Sciatic nerve (tissue), 2 donors: ENCODE data around the gene CACNA1E. TPM values are rescaled to one million over a fixed set of nuclear protein-coding genes. Genes with fewer than 3 reads are reported as not detected.
A peak's percentile ranks its signal among the peaks of the same experiment; 100 is the strongest.

Source experiments
- ATAC-seq: fragments of 200-7000 bp; cut with Tn5 transposase; one replicate; pipeline ENCODE4 v1.9.1; 2020; ENCODE audit warnings: mild to moderate bottlenecking, moderate library complexity
- DNase-seq: peaks from one replicate; pipeline ENCODE4 v3.0.0-alpha.2; 2020; ENCODE audit warnings: low spot score
- intact Hi-C: fragments of 100-400 bp; cut with DNase I; formaldehyde crosslinking; loops from one replicate; pipeline ENCODE4 v1.14.2; 2022
- total RNA-seq: library from RNA; stranded (reverse); fragmentation: NEBNext Ultra II Directional; extraction: Animal tissue kit (Norgen Biotek cat#: 25700); gene quantifications from one replicate; pipeline ENCODE4 v1.2.1, GENCODE V29; 2021
- donor health status: DM: no; HTN: no; CAD: no.
- donor health status: DM: no; HTN: no; CAD: no.

CACNA1E gene
- total RNA-seq, 1 donor from 2014 or later, result 0.04 TPM

DNA sequence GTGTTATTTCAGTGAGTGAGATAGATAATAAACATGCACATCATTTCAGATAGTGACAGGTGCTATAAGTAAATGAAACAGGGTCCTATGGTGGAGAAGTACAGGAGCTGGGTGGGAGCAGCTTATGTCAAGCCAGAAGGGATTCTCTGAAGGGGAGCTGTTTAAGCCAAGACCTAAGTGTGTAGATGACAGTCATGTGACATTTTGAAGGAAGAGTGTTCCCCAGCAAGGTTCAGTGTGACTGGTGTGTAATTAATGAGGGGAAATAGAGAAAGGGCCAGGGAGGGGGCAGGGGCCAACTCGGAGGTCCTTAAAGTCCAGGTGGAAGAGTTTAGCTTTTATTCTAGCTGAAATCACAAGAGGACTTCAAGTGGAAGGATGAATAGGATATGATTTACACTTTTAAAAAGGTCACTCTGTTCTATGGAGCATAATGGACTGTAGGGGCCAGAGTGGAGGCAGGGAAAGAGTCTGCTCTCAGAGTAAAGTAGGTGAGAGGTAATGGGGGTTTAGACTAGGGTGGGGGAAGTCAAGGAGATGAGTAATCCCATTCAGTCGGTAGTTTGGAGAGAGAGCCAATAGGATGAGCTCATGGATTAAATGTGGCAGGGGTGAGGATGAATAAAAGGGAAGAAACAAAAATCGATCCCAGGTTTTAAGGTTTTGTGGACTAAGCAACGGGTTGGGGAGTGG lies 243.1 kb downstream of the CACNA1E start:
- intact Hi-C loops, result no loop called here
- no peak for ATAC-seq

DNA sequence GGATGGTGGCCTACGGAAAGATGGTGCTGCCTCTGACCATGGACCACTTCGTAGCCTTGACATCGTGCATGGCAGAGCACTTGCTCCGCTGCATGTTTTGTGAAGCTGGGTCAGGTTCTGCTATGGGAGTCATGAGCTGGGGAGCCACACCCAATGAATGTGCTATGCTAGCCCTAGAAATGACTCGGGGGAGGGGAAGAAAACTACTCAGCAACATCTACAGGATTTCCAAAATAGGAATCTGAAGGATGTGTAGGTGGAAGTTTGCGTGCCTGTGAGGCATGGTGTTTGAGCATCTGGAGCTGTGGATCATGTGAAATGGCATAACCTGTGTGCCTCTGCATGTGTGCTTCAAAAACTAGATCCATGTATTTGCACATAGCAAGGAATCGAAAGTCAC lies 247.3 kb downstream of the CACNA1E start:
- intact Hi-C loops, result no loop called here

More for the DNA sequence above, 243.1 kb downstream of the CACNA1E start:
- no peak for DNase-seq

DNA sequence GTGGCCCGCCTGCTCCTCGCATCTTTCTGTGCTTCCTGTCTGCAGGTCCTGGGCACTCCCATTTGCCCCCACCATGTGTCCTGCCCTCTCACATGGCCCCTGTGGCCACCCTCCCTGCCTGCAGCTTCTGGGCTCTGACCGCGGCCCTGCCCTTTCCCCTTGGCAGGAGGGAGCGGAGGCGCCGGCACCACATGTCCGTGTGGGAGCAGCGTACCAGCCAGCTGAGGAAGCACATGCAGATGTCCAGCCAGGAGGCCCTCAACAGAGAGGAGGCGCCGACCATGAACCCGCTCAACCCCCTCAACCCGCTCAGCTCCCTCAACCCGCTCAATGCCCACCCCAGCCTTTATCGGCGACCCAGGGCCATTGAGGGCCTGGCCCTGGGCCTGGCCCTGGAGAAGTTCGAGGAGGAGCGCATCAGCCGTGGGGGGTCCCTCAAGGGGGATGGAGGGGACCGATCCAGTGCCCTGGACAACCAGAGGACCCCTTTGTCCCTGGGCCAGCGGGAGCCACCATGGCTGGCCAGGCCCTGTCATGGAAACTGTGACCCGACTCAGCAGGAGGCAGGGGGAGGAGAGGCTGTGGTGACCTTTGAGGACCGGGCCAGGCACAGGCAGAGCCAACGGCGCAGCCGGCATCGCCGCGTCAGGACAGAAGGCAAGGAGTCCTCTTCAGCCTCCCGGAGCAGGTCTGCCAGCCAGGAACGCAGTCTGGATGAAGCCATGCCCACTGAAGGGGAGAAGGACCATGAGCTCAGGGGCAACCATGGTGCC lies 249.1 kb downstream of the CACNA1E start:
- no peak for ATAC-seq
- intact Hi-C loops, result no loop called here
- no peak for DNase-seq

More for the DNA sequence above, 247.3 kb downstream of the CACNA1E start:
- no peak for ATAC-seq
- no peak for DNase-seq

DNA sequence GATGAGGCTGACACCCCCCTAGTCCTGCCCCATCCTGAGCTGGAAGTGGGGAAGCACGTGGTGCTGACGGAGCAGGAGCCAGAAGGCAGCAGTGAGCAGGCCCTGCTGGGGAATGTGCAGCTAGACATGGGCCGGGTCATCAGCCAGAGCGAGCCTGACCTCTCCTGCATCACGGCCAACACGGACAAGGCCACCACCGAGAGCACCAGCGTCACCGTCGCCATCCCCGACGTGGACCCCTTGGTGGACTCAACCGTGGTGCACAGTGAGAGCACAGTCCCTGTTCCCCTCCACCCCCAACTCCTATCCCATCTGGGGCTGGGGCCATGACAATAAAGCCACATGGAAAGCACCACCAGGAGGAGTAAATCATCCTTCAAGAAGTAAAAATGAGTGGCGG lies 250.2 kb downstream of the CACNA1E start:
- DNase-seq (no peak), ATAC-seq (no peak)
- intact Hi-C loops, result no loop called here

DNA sequence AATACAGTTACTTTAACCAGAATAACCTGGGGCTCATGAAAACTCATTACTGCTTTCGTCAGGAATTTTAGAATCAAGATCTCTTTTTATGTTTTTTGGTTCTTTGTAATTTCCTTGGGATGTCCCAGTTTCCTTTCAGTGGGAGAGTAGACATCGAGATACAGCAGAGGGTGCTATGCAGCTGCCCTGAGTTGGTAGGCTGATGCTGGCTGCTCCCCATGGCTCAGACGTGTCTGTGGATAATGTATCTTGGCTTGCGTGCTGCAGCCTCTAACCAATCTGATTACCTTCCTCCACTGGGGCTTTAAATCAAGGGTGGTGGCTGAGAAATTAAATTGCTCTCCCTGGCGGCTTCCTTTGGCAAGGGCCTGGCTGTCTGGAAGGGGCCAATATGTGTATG lies 253.7 kb downstream of the CACNA1E start:
- ATAC-seq, result peak; percentile 79

DNA sequence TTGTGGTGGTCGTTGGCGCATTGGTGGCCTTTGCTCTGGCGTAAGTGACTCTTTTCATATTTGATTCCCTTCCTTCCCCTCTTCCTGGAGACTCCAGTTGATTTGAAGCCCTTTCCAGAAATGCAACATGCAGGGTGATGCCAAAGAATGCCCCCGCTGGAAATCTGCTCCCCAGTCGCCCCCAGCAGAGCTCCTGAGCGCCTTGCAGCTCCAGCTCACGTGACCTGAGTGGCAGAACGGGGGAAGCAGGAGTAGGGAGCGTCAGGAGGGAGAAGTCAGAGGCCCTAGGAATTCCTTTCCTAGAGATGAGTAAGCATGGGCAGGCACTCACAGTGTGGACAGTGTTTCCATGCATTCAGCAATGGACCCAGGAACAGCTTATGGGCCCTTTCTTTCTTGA lies 255.9 kb downstream of the CACNA1E start:
- intact Hi-C loops, result no loop called here
- ATAC-seq (no peak), DNase-seq (no peak)

More for the DNA sequence above, 253.7 kb downstream of the CACNA1E start:
- intact Hi-C loops, result no loop called here
- no peak for DNase-seq

DNA sequence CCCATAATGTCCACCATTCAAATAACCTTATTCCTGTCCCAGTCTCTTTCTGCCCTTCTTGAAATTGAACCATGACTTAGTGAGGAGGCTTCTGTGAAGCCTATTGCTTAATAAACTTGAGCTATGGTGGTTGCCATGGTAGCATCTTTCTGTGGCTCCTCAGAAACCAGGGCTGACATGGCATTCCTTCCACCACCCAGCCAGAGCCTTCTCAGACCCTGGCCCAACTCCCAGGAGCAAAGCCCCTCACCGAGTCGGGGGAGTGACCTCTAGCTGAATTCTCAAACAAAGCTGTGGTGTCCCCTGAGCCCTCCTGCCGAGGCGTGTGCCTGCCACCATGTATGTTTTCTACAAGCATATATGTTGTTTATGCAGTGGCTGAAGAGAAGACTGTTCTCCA lies 259.1 kb downstream of the CACNA1E start:
- DNase-seq, result no peak
- intact Hi-C loops, result no loop called here
- no peak for ATAC-seq

DNA sequence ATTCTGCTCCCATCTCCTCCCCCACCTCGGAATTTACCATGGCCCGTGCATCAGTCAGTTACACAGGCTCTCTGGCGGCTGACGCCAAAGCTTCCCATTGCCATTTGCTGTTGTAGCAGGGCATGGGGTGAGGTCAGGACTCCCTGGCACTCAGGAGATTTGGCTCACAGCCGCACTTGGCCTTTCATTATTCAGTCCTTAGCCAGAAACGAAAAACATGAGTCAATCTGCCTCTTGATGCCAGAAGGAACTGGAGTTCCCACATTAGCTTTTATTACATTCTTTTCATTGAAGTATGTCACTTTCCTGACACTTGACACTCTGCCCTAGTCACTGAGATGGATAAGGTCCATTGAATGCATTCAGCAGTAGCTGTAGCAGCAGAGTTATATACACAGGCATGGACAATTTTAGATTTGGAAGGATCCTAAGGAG lies 260.6 kb downstream of the CACNA1E start:
- DNase-seq (no peak), ATAC-seq (peak; percentile 30)
- intact Hi-C loops, result no loop called here

DNA sequence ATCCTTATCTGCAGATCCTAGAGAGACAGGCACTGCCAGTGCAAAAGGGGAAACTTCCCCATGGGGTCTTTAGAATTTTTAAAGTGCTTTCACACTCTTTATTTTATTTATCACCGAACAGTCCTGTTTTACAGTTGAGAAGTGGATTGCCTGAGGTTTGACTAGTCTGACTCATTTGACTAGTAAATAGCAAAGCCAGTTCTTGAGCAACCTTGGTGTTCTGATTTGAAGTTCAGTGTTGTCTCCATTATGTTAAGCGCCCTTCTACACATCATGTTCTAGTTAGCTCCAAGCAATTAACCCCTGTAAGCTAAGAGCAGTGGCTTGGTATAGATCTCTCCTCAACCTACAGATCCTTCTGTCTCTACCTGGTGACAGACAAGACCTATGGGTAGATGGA lies 262.9 kb downstream of the CACNA1E start:
- intact Hi-C loops, result no loop called here
- ATAC-seq (no peak), DNase-seq (no peak)

DNA sequence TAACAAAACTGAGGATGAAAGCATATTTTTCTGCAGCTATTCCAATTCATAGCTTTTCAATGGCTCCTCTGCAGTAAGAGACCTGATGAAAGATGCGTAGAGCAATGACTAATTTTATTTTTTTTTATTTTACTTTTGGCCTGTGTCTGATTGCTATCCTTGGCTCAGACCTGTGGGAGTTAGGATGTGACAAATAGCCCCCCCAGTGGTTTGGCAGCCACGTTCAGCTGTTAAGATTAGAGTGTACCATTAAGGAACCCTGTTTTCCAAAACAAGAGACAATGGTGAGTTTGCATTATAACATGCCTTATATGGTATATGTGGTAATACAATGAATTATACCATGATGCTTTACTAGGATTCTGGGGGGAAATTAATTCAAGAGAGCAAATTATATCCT lies 264.7 kb downstream of the CACNA1E start:
- no peak for DNase-seq
- no peak for ATAC-seq
- intact Hi-C loops, result no loop called here

DNA sequence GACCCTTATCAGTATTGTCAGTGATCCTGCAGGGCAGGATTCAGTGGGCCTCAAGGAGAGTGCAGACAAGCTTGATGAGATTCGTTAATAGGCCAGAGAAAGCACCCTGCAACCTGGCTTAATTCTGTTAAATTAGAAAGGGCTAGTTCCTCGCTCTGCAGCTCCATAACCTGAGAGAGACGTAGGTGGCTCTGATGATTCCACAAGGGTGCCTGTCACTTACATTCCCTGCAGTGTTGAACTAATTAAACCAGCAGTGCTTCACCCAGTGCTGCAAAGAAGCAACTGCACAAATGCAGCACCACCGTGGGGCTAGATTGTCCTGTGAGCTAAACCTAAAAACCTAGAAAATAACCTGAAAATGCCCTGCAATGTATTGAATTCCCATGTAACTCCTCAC lies 270.8 kb downstream of the CACNA1E start:
- DNase-seq, result no peak
- intact Hi-C loops, result no loop called here
- ATAC-seq, result no peak

DNA sequence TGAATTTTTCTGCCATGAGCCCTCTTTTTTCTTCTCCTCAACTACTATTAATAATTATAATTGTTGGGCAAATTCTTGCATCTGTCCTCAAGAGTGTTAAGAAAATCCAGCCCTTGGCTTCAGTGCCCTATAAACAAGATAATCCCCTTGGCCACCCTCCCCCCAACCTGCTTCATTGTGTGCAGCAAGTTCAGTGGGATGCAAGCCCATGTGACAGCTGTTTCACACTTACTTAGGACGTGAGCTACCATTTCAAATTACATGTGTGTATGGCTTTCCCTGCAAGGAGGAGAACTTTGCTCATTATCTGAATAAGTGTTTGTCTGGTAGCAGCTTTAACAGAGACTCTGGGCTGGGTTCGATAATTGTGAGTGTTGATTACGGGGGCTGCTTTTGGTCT lies 276.2 kb downstream of the CACNA1E start:
- intact Hi-C loops, result no loop called here
- ATAC-seq (no peak), DNase-seq (no peak)

DNA sequence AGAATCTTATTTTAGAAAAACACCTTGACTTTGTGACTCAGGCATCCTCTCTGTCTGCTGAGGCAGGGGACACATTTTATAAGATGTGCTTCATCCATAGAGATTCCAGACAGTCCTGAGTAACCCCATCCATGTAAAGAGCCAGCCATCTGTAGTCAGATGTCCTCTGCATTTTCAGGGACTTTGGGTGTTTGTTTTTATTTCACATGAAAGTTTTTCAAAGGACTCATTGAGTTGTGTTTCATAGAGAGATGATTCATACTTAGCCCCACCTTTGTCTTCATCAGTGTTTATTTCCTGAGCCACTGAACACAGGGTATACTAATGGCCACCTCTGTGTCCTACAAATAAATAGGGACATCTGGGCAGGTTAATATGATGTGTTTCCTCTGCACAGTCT lies 280.4 kb downstream of the CACNA1E start:
- DNase-seq, result no peak
- intact Hi-C loops, result no loop called here
- ATAC-seq, result no peak

DNA sequence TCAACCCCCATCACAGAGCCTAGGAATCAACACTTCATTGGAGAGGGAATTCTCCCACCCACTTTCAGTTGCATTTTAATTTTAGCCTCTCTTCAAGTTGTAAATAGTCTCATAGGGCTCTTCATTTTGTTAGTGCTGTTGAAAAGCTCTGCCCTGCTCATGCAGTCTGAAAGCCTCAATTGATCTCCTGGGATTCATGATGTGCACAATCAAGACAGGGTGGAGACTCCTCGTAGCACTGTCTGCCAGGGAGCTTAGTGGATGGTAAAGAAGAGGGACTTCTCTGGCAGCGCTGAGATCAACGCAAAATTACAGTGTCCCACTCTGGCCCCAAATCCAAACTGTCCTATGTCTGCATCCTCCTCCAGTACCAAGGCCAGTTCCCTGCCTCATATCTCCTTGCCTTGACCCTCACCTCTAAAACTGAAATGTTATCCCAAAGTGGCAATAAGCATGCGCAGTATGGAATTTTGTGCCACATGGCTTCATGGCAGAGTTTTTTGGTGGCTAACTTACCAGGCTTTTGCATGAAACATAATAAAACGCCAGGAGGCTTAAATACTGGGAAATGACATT lies 282.2 kb downstream of the CACNA1E start:
- intact Hi-C loops, result no loop called here
- ATAC-seq (no peak), DNase-seq (no peak)

DNA sequence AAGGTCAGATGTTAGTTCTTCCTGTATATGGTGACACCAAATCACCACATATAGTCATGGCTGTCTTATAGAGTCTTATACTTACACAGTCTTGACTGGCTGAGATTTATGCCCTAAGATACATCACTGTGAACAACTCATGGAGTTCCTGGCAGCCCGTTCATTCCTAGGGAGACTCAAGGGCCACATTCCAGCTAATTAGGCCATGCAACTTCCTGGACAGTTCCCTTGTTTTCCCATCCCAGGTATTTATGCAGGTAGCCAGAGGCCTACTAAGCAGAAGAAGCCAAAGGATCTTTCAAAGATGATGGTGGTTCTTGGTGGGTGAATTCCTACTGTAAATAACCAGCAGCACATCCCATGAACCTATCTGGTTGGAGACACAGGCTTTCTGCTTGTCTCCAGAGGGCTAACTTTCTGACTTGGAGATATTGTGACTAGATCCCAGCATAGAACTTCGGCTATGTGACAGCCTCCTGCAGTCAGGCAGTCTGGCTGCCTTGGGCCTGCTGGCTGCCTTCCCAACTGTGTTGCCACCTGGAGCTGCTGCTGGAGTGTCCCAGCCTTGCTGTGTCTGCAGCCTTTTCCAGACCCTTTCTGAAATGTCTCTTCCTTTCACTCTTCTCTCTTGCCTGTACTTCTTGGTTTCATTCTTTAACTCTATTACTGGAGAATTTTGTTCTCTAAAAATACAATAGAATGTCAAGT lies 283.8 kb downstream of the CACNA1E start:
- intact Hi-C loops, result no loop called here
- no peak for DNase-seq
- ATAC-seq, result no peak

DNA sequence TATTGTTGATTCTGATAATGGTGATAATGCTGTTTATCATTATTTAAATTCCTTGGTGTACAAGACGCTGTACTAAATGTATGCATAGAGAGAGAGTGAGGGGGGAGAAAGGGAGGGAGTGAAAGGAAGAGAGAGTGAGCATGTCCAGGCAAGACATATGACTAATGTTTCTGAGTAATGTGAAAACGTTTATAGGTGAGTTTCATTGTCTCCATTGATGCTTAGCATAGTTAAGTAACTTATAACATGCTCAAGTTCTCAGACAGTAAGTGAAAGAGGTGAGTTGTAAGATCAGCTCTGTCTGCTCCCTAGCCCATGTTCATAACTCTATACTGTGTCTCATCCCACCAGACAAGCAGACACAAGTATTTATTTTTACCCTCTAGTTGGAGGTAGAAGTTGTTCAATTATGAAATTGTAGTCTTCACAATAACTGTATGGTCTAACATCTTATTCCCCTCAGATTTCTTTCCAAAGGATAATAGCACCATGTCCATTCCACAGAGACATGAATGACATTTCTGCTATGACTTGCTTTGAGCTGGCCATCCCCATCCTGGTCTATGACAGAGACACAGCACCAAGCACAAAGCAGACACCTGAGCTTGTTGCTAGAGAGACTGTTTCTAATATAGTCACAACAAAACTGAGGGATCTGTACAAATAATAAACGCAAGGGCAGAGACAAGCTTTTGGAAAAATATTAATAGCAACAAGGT lies 285.1 kb downstream of the CACNA1E start:
- intact Hi-C loops, result no loop called here
- ATAC-seq (no peak), DNase-seq (no peak)

DNA sequence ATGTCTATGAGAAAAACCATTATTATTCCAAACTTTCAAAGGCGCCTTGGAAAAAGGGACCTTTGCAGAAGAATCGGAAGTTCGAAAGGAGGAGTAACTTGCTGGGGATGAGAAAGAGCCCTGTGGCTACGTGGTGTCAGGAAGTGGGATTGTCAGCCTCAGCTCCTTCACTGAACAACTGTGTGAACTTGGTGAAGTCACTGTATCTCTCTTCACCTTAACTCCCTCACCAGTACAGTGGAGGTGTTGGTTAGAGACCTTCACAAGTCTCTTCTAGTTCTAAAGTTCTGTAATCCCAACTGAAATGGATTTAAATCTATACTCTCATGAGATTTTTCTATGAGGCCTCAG lies 285.6 kb downstream of the CACNA1E start:
- intact Hi-C loops, result no loop called here
- ATAC-seq (no peak), DNase-seq (no peak)

DNA sequence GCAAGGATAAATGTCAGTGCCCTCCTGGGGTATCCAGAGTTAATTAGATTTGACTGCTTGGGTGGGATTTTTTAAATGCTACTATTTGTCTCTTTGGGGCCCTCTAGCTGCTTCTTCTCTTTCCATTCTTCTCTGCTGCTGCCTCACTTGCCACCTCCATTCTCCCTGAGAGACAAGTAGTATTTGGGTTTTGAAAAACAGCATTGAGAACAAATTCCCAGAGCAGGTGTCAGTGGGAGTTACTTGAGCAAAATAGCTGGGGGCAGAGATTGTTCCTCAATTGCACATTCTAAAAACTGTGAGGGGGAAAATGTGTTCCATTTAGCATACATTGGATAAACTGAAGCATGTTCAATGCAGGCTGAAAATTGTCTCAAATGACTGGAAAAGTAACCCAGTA lies 286.5 kb downstream of the CACNA1E start:
- intact Hi-C loops, result no loop called here
- DNase-seq (no peak), ATAC-seq (no peak)

DNA sequence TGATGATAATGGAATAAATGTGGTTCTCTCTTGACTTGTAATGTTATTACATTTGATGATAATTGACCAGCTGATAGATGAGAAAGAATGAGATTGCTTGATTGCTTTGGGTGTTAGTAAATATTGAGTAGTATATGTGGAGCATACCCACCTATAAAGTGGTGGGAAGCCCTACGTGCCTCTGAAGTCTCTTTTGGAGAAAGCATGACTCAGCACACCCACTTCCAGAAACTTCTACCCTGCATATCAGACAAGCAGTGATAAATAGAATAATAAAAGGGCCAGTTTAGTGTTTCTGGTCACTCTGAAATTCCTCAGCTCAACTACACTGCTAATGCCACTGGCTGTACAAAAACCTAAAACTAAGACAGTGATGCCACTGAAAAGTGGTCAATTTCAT lies 289.4 kb downstream of the CACNA1E start:
- no peak for ATAC-seq
- no peak for DNase-seq
- intact Hi-C loops, result no loop called here
